ENCODE measurements around the gene HIVEP3.

Gene HIVEP3

GRCh38 chr1:41657679-41658295, 260.9 kb downstream of the HIVEP3 start:
- Histone ChIP-seq H3K27me3 (replicated peaks in 2 of 5; ENCODE audit: control insufficient read depth in 4 of 5, insufficient read depth in 5 of 5, low read length in 4 of 5) (peaks cover 0 to 6% (median 0%) of the 10 kb centered on the region in 5 experiments), H3K4me1 (ENCODE audit: control extremely low read depth in 1 of 4, control insufficient read depth in 4 of 4, insufficient read depth in 4 of 4, low read length in 3 of 4) (peaks cover 1 to 41% (median 23%) of the 10 kb centered on the region in 4 experiments), H3K4me3 (ENCODE audit: control insufficient read depth in 1 of 7, extremely low read depth in 1 of 7, insufficient read depth in 4 of 7, low read depth in 2 of 7, low read length in 6 of 7) (no peak overlapping the region), H3K9me3 (ENCODE audit: control extremely low read depth in 1 of 5, control insufficient read depth in 4 of 5, insufficient read depth in 2 of 5, low read depth in 1 of 5, low read length in 4 of 5) (no peaks in the 10 kb centered on the region), H3K36me3 (ENCODE audit: control insufficient read depth in 4 of 4, insufficient read depth in 4 of 4, low read length in 3 of 4) (no peaks in the 10 kb centered on the region), H3K27ac (ENCODE audit: insufficient read depth in 1 of 2, low read depth in 1 of 2, low read length in 2 of 2, poor library complexity in 1 of 2, severe bottlenecking in 2 of 2) (no peak overlapping the region)
- ChIA-PET CTCF (interaction anchor here (1.4 to 2.7 kb wide), 2 partner anchors 83 to 123 kb away, joined by 3 to 13 read pairs; no protein-coding TSS in a partner anchor), POLR2A (no interaction called here)
- DNase-seq, result no peak
- WGBS (ENCODE audit: insufficient coverage), result 98% methylated on average over 5 of the region's 7 CpGs

- WGBS (ENCODE audit: insufficient coverage), result 100% methylated on average over 6 of the region's 9 CpGs
- H3K4me1 ChIP-seq (ENCODE audit: control extremely low read depth in 1 of 4, control insufficient read depth in 4 of 4, insufficient read depth in 4 of 4, low read length in 3 of 4), result peaks cover 1 to 44% (median 22%) of the 10 kb centered on the region in 4 experiments
- ChIA-PET POLR2A (no interaction called here), CTCF (no interaction called here)
- H3K9me3 ChIP-seq (ENCODE audit: control extremely low read depth in 1 of 5, control insufficient read depth in 4 of 5, insufficient read depth in 2 of 5, low read depth in 1 of 5, low read length in 4 of 5), result no peaks in the 10 kb centered on the region
- no peak for DNase-seq
- no peak overlapping the region for H3K4me3 ChIP-seq (ENCODE audit: control insufficient read depth in 1 of 7, extremely low read depth in 1 of 7, insufficient read depth in 4 of 7, low read depth in 2 of 7, low read length in 6 of 7)
- no peak overlapping the region for H3K27ac ChIP-seq (ENCODE audit: insufficient read depth in 1 of 2, low read depth in 1 of 2, low read length in 2 of 2, poor library complexity in 1 of 2, severe bottlenecking in 2 of 2)
- no peaks in the 10 kb centered on the region for H3K36me3 ChIP-seq (ENCODE audit: control insufficient read depth in 4 of 4, insufficient read depth in 4 of 4, low read length in 3 of 4)
- H3K27me3 ChIP-seq (replicated peaks in 2 of 5; ENCODE audit: control insufficient read depth in 4 of 5, insufficient read depth in 5 of 5, low read length in 4 of 5), result peaks cover 0 to 6% (median 0%) of the 10 kb centered on the region in 5 experiments
These were observed 261.8 kb downstream of the HIVEP3 start for GRCh38 chr1:41656825-41657500.

GRCh38 chr1:41656068-41656467, 262.7 kb downstream of the HIVEP3 start:
- H3K4me3 ChIP-seq (ENCODE audit: control insufficient read depth in 1 of 7, extremely low read depth in 1 of 7, insufficient read depth in 4 of 7, low read depth in 2 of 7, low read length in 6 of 7), result no peak overlapping the region
- H3K27ac ChIP-seq (ENCODE audit: insufficient read depth in 1 of 2, low read depth in 1 of 2, low read length in 2 of 2, poor library complexity in 1 of 2, severe bottlenecking in 2 of 2), result no peak overlapping the region
- ChIA-PET CTCF (no interaction called here), POLR2A (no interaction called here)
- no peaks in the 10 kb centered on the region for H3K36me3 ChIP-seq (ENCODE audit: control insufficient read depth in 4 of 4, insufficient read depth in 4 of 4, low read length in 3 of 4)
- H3K27me3 ChIP-seq (replicated peaks in 2 of 5; ENCODE audit: control insufficient read depth in 4 of 5, insufficient read depth in 5 of 5, low read length in 4 of 5), result peaks cover 0 to 6% (median 0%) of the 10 kb centered on the region in 5 experiments
- H3K9me3 ChIP-seq (ENCODE audit: control extremely low read depth in 1 of 5, control insufficient read depth in 4 of 5, insufficient read depth in 2 of 5, low read depth in 1 of 5, low read length in 4 of 5), result no peaks in the 10 kb centered on the region
- DNase-seq, result no peak
- 57% methylated on average over 1 of the region's 2 CpGs for WGBS (ENCODE audit: insufficient coverage)
- peaks cover 1 to 36% (median 14%) of the 10 kb centered on the region in 4 experiments for H3K4me1 ChIP-seq (ENCODE audit: control extremely low read depth in 1 of 4, control insufficient read depth in 4 of 4, insufficient read depth in 4 of 4, low read length in 3 of 4)

- Histone ChIP-seq H3K27ac (ENCODE audit: insufficient read depth in 1 of 2, low read depth in 1 of 2, low read length in 2 of 2, poor library complexity in 1 of 2, severe bottlenecking in 2 of 2) (no peak overlapping the region), H3K36me3 (ENCODE audit: control insufficient read depth in 4 of 4, insufficient read depth in 4 of 4, low read length in 3 of 4) (no peaks in the 10 kb centered on the region), H3K4me3 (ENCODE audit: control insufficient read depth in 1 of 7, extremely low read depth in 1 of 7, insufficient read depth in 4 of 7, low read depth in 2 of 7, low read length in 6 of 7) (no peak overlapping the region), H3K9me3 (ENCODE audit: control extremely low read depth in 1 of 5, control insufficient read depth in 4 of 5, insufficient read depth in 2 of 5, low read depth in 1 of 5, low read length in 4 of 5) (no peaks in the 10 kb centered on the region), H3K4me1 (ENCODE audit: control extremely low read depth in 1 of 4, control insufficient read depth in 4 of 4, insufficient read depth in 4 of 4, low read length in 3 of 4) (peaks cover 1 to 37% (median 10%) of the 10 kb centered on the region in 4 experiments), H3K27me3 (replicated peaks in 2 of 5; ENCODE audit: control insufficient read depth in 4 of 5, insufficient read depth in 5 of 5, low read length in 4 of 5) (peaks cover 0 to 5% (median 0%) of the 10 kb centered on the region in 5 experiments)
- ChIA-PET POLR2A (no interaction called here), CTCF (interaction anchor here (0.7 to 1.1 kb wide), 2 partner anchors 53 to 518 kb away, joined by 3 read pairs; no protein-coding TSS in a partner anchor)
- DNase-seq, result no peak
- WGBS (ENCODE audit: insufficient coverage), result 100% methylated on average over 1 of the region's 3 CpGs
These were observed 263.1 kb downstream of the HIVEP3 start for GRCh38 chr1:41655632-41656031.

- no peaks in the 10 kb centered on the region for H3K9me3 ChIP-seq (ENCODE audit: control extremely low read depth in 1 of 5, control insufficient read depth in 4 of 5, insufficient read depth in 2 of 5, low read depth in 1 of 5, low read length in 4 of 5)
- peaks cover 1 to 41% (median 7%) of the 10 kb centered on the region in 4 experiments for H3K4me1 ChIP-seq (ENCODE audit: control extremely low read depth in 1 of 4, control insufficient read depth in 4 of 4, insufficient read depth in 4 of 4, low read length in 3 of 4)
- H3K27ac ChIP-seq (ENCODE audit: insufficient read depth in 1 of 2, low read depth in 1 of 2, low read length in 2 of 2, poor library complexity in 1 of 2, severe bottlenecking in 2 of 2), result no peak overlapping the region
- no peak overlapping the region for H3K4me3 ChIP-seq (ENCODE audit: control insufficient read depth in 1 of 7, extremely low read depth in 1 of 7, insufficient read depth in 4 of 7, low read depth in 2 of 7, low read length in 6 of 7)
- 95% methylated on average over 3 of the region's 3 CpGs for WGBS (ENCODE audit: insufficient coverage)
- H3K27me3 ChIP-seq (replicated peaks in 2 of 5; ENCODE audit: control insufficient read depth in 4 of 5, insufficient read depth in 5 of 5, low read length in 4 of 5), result no peaks in the 10 kb centered on the region
- ChIA-PET CTCF (interaction anchor here (1.0 to 1.4 kb wide), 3 partner anchors 13 to 125 kb away, joined by 3 read pairs; no protein-coding TSS in a partner anchor), POLR2A (no interaction called here)
- DNase-seq, result no peak
- no peaks in the 10 kb centered on the region for H3K36me3 ChIP-seq (ENCODE audit: control insufficient read depth in 4 of 4, insufficient read depth in 4 of 4, low read length in 3 of 4)
These were observed 265.1 kb downstream of the HIVEP3 start for GRCh38 chr1:41653574-41653973.

- H3K27me3 ChIP-seq (replicated peaks in 2 of 5; ENCODE audit: control insufficient read depth in 4 of 5, insufficient read depth in 5 of 5, low read length in 4 of 5), result no peaks in the 10 kb centered on the region
- no peaks in the 10 kb centered on the region for H3K36me3 ChIP-seq (ENCODE audit: control insufficient read depth in 4 of 4, insufficient read depth in 4 of 4, low read length in 3 of 4)
- no peak overlapping the region for H3K27ac ChIP-seq (ENCODE audit: insufficient read depth in 1 of 2, low read depth in 1 of 2, low read length in 2 of 2, poor library complexity in 1 of 2, severe bottlenecking in 2 of 2)
- no peaks in the 10 kb centered on the region for H3K9me3 ChIP-seq (ENCODE audit: control extremely low read depth in 1 of 5, control insufficient read depth in 4 of 5, insufficient read depth in 2 of 5, low read depth in 1 of 5, low read length in 4 of 5)
- WGBS (ENCODE audit: insufficient coverage), result 92% methylated on average over 8 of the region's 11 CpGs
- ChIA-PET CTCF (interaction anchor here (1.3 to 1.4 kb wide), 2 partner anchors 12 to 29 kb away, joined by 3 read pairs; no protein-coding TSS in a partner anchor), POLR2A (no interaction called here)
- DNase-seq, result no peak
- H3K4me1 ChIP-seq (ENCODE audit: control extremely low read depth in 1 of 4, control insufficient read depth in 4 of 4, insufficient read depth in 4 of 4, low read length in 3 of 4), result peaks cover 0 to 33% (median 1%) of the 10 kb centered on the region in 4 experiments
- no peak overlapping the region for H3K4me3 ChIP-seq (ENCODE audit: control insufficient read depth in 1 of 7, extremely low read depth in 1 of 7, insufficient read depth in 4 of 7, low read depth in 2 of 7, low read length in 6 of 7)
These were observed 266.1 kb downstream of the HIVEP3 start for GRCh38 chr1:41652384-41653265.

All from common myeloid progenitor, CD34-positive (primary cell).